Measurements from ENCODE around the gene CROCC2.

Gene CROCC2

DNA sequence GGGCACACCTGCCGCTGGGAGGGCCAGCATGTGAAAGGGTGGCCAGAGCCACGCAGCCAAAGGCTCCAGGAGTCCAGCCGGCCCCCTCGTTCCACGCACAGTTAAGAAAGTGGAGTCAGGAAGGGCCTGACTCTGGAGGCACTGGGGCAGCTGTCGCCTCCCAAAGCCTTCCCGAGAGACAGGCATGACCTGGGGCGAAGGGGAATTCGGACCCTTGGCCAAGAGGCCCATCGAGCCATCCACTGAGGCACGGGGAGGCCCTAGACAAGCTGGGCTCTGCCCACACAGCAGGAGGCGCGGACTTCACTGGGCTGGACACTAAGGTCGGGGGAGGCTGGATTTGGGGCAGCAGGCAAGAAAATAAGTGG, 53.8 kb downstream of the CROCC2 start:
- DNase-seq, result no peak

DNA sequence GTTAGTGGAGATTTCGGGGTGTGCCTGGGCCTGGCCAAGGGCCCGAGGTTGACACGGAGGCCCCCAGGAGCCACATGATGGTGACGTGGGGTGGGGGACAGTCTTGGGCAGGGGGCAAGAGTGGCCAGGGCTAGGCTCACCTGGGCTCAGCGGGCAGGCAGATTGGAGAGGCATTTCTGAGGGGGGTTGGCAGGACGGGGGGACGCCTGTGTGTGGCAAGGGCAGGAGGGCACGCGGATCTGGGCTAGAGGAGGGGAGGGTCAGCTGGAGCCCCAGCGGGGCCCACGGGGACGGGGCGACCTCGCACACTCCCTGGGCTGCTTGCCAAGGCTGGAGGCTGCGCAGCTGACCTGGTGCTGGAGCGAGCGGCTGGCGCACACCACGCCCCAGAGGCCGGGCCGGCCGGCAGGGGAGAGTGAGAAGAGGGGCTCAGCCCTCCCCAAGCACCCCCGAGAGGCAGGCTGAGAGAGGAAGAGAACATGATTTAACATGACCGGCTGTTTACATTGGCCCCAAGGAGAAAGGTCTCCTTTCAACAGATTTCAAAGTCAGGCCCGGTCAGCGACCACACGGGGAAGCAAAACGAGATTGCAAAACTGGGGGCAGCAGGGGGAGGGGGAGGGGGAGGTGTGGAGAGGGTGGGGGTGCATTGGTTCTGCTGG, 54.3 kb downstream of the CROCC2 start:
- no peak for DNase-seq

DNA sequence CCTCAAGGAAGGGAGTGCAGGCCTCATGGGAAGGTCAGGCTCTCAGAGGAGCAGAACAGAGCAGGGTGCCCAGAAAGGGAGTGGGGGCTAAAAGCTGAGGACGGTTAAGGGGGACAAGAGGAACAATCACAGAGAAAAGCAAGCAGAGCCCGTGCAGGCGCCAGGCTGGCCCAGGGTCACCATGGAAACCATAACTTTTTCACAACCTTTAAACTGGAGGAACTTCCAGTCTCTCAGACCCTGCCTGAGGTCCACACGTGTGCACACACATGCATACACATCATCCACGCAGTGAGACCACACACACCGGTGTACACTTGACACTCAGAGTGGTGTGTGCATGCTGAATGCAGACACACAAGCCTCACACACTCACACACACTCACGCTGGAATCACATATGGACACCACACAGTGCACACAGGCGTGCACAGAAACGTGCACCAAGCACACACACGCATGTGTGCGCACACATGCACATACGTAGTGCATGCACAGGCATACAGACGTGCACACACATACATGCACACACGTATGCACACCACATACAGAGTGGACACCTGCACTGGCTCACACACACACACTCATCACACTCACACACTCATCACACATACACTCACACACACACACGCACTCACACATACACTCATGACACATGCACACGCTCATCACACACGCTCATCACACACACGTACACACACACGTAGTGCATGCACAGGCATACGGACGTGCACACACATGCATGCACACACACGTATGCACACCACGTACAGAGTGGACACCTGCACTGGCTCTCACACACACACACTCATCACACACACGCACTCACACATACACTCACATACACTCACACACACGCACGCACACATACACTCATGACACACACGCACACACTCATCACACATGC, 55.1 kb downstream of the CROCC2 start:
- no peak for DNase-seq

DNA sequence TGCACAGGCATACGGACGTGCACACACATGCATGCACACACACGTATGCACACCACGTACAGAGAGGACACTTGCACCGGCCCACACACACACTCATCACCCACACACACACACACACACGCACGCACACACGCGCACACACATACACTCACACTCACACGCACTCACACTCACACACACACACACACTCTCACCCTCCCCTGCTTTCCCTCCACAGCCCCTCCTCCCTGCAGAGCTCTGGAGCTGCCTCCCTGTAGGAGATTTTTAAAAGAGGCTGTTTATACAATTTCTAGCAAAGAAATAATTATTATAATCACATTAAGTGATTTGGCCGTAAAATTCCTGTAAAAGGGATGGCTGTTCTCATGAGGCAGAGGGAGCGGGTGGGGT, 55.8 kb downstream of the CROCC2 start:
- no peak for DNase-seq

- no peak for DNase-seq
Observed at GRCh38 chr2:240962300-240963064, 56.3 kb downstream of the CROCC2 start.

DNA sequence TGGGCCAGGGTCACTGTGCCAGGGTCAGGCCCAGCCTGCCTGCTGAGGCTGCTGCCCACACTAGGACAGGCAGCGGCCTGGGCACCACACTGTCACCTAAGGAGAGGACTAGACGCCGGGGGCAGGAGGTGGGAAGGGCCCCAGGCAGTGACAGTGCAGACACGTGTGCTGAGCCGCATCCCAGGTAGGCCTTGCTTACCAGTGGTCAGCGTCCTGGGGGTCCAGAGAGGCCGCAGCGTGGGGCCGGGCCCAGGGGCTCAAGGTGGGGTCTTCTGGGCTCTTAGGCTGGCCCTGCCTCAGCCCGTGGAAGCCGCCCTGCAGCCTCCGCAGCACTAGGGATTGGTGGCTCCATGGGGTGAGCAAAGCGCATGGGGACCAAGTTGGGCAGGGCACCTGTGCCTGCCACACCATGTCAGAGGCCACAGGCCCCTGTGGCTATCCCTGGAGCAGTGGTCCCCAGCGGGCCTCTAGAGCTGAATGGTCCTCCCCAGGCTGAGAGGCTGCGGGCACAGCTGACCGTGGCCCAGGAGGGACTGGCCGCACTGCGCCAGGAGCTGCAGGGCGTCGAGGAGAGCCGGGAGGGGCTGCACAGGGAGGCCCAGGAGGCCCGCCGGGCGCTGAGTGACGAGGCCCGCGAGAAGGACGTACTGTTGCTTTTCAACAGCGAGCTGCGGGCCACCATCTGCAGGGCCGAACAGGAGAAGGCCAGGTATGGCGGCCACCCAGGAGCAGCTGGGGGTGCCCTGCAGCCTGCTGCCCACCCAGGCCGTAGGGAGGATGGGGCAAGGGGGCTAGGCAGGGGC, 57.1 kb downstream of the CROCC2 start:
- DNase-seq, result no peak

DNA sequence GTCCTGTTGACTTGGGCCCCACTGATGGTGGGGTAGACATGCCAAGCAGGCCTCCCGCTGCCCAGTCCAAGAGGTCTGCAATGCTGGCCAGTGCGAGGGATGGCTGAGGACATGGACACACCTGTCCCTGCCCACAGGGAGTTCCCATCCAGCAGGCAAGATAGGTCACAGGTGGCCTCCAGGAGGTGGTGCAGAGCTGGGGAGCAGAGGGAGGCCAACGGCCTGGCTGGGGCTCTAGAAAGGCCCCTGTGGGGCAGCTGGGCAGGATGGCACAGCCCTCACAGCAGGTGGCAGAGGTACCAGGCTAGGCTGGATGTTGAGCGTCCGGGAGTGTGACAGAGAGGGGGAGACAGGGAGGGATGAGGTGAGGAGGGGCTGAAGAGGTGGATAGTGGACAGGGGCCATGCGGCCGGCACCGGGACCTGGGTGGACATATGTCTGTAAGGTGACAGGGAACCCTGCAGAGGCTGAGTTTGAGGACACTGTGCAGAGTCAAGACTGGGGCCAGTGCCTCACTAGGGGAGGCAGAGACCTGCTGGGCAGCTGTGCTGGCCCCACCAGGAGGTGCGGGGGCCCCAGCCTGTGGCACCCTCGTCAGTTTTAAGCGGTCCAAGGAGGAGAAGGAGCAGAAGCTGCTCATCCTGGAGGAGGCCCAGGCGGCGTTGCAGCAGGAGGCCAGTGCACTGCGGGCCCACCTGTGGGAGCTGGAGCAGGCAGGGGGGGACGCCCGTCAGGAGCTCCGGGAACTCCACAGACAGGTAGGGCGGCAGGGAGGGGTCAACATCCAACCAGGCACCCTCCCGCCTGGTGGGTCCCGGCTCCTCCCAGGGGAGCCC, 58.0 kb downstream of the CROCC2 start:
- no peak for DNase-seq

- DNase-seq, result no peak
Observed at GRCh38 chr2:240964704-240965295, 58.7 kb downstream of the CROCC2 start.

GRCh38 chr2:240965296-240965904, 59.3 kb downstream of the CROCC2 start:
- no peak for DNase-seq

DNA sequence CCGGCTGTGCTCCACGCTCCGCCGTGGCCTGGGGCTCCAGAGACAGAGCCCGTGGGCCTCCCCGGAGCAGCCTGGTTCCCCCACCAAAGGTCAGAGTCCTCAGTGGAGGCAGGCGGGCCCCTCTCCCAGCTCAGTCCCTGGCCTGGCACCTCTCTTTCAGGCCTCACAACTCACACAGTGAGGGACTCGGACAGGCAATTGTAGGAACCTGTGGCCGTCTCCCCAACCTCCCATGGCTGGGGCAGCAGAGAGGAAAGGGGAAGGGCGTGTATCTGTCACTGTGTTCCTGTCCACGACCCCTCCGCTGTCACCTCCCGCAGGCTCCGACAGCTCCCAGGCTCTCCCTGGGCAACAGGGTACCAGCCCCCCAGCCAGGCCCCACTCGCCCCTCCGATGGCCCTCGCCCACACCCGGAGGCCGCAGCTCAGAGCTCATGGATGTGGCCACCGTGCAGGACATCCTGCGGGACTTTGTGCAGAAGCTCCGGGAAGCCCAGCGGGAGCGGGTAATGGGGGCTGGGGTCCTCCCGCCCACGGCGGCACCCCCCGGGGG, 59.8 kb downstream of the CROCC2 start:
- DNase-seq, result no peak

GRCh38 chr2:240966457-240966905, 60.3 kb downstream of the CROCC2 start:
- DNase-seq, result no peak

GRCh38 chr2:240966906-240967680, 61.0 kb downstream of the CROCC2 start:
- no peak for DNase-seq

- DNase-seq, result no peak
Observed at GRCh38 chr2:240967681-240968621, 61.8 kb downstream of the CROCC2 start.

DNA sequence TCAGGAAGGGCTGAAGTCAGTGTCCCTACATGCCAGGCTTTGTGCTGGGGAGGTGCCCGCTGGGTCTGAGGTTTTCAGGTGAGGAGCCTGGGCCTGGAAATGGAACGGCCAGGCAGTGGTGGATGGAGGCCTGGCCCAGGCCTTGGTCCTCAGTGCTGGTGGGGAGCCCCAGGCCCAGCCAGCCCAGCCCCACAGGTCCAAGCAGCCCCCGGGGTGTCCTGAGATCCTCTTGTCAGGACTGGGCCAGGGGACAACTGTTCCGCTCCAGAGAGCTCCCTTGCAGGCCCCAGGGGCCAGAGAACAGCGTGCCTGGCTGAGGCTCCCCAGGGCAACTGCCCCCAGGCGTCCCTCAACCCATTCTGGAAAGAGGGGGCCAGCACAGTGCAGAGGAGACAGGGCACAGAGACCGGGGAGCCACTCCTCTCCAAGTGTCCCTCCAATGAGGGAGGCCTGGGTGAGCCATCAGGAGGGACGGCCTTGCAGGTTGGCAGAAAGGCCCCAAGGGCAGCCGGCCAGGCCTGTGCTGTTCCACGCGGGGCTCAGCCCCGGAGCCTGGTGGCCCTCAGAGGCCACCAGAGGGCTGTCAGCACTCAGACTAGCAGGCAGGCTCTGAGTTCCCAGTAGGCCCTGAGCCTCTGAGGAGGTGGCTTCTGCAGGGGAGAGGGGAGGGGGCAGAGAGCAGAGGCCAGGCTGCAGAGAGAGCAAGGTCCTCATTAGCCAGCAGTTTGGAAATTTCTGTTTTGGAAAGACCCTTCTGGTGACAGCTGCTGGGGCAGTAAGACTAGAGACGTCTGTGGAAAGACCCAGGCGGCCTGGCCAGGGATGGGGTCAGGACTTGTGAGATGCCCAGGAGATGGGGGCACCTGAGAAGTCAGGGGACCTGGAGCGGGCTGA, 62.8 kb downstream of the CROCC2 start:
- no peak for DNase-seq

GRCh38 chr2:240970104-240970503, 64.0 kb downstream of the CROCC2 start:
- no peak for DNase-seq

DNA sequence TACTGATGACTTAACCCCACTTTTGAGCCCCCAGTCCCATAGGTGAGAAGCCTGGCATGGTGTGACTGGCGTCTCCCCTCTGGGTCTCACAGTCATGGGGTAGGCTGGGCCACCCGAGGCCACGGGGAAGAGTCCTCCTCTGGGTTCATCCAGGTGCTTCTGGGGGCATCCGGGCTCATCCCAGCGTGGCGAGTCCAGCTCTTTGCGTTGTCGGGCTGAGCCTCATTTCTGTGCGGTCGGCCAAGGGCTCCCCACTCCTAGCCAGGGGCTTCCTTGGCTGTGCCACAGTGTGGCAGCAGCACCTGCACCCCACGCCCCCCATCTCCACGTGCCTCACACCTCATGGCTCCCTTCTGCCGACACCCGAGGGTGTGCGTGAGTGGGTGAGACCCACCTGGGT, 64.7 kb downstream of the CROCC2 start:
- DNase-seq, result no peak

DNA sequence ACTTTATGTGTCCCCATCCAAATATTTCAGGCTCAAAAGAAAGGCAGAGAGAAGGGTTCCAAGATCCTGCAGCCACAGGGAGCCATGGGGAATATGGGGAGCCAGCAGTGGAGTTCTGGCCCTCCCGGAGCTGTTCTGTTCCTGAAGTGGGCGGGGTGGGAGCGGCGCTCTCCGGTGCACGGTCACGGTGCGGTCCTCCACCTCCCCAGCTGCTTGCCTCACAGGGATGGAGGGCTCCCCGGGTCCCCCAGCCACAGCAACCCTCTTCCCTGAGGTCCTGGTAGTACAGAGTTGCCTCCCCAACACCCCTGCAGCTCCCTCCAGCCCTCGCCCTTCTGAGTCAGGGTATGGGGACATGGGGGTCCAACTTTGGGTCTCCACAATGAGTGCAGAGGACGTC, 66.1 kb downstream of the CROCC2 start:
- DNase-seq, result no peak

All from CD4-positive, alpha-beta T cell treated with Interleukin-6 for 4 hours (primary cell).